ENCODE measurements around the gene TNFSF13B.
"Not testable (repeated sequence)": the region's sequence is repeated elsewhere in the genome, so short reads cannot be mapped to it uniquely, and the experiment has no call there.

Gene TNFSF13B

DNA sequence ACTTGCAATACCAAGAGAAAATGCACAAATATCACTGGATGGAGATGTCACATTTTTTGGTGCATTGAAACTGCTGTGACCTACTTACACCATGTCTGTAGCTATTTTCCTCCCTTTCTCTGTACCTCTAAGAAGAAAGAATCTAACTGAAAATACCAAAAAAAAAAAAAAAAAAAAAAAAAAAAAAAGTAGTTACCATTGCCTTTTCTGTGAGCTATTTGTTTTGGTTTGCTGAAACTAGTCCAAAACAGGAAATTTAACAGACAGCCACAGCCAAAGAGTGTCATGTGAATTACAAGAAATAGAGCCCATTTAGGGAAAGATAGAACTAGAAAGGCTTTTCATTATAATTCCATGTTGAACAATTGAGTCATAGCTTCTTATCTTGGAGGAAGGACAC is 37.3 kb downstream of the TNFSF13B start:
- no peak overlapping the region for H3K4me3 ChIP-seq (ENCODE audit: low read depth, low read length)
- no peaks in the 10 kb centered on the region for H3K36me3 ChIP-seq (replicated peaks)
- H3K27me3 ChIP-seq (replicated peaks): no peaks in the 10 kb centered on the region
- TF ChIP-seq, protein P1, sequence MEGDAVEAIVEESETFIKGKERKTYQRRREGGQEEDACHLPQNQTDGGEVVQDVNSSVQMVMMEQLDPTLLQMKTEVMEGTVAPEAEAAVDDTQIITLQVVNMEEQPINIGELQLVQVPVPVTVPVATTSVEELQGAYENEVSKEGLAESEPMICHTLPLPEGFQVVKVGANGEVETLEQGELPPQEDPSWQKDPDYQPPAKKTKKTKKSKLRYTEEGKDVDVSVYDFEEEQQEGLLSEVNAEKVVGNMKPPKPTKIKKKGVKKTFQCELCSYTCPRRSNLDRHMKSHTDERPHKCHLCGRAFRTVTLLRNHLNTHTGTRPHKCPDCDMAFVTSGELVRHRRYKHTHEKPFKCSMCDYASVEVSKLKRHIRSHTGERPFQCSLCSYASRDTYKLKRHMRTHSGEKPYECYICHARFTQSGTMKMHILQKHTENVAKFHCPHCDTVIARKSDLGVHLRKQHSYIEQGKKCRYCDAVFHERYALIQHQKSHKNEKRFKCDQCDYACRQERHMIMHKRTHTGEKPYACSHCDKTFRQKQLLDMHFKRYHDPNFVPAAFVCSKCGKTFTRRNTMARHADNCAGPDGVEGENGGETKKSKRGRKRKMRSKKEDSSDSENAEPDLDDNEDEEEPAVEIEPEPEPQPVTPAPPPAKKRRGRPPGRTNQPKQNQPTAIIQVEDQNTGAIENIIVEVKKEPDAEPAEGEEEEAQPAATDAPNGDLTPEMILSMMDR (IDR thresholded peaks at IDR 0.05; ENCODE audit: low read depth, low read length, missing control alignments): no peak
- in situ Hi-C loops (cut with HindIII; ENCODE audit: low pct_ligation_motif_present, low sequenced_read_pairs): no loop called here
- no peak for DNase-seq
- H3K27ac ChIP-seq: no peak overlapping the region

DNA sequence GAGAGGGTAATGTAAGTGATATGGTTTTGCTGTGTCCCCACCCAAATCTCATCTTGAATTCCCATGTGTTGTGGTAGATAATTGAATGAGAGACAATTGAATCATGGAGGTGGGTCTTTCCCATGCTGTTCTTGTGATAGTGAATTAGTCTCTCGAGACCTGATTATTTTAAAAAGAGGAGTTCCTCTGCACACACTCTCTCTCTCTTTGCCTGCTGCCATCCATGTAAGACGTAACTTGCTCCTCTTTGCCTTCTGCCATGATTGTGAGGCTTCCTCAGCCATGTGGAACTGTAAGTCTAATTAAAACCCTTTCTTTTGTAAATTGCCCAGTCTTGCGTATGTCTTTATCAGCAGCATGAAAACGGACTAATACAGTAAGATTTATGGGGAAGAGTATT is 42.1 kb downstream of the TNFSF13B start:
- H3K4me3 ChIP-seq (ENCODE audit: low read depth, low read length); H3K27ac ChIP-seq; in situ Hi-C loops (cut with HindIII; ENCODE audit: low pct_ligation_motif_present, low sequenced_read_pairs); H3K36me3 ChIP-seq (replicated peaks); DNase-seq; H3K27me3 ChIP-seq (replicated peaks): not testable (repeated sequence)

DNA sequence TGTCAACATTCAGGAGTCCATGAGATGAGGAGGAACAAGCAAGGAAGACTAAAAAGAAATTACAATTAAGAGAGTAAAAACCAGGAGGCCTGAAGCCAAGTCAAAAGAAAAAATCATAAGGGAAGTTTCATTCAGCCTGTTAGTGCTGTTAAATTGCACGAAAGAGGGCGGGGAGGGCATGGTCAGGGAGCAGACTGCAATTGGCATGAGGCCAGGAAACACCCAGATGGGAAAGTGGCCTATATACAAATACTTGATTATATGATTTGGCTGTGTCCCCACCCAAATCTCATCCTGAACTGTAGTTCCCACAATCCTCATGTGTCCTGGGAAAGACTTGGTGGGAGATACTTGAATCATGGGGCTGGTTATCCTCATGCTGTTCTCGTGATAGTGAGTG is 43.9 kb downstream of the TNFSF13B start:
- in situ Hi-C loops (cut with HindIII; ENCODE audit: low pct_ligation_motif_present, low sequenced_read_pairs): no loop called here
- TF ChIP-seq, protein P1 (IDR thresholded peaks at IDR 0.05; ENCODE audit: low read depth, low read length, missing control alignments): no peak

DNA sequence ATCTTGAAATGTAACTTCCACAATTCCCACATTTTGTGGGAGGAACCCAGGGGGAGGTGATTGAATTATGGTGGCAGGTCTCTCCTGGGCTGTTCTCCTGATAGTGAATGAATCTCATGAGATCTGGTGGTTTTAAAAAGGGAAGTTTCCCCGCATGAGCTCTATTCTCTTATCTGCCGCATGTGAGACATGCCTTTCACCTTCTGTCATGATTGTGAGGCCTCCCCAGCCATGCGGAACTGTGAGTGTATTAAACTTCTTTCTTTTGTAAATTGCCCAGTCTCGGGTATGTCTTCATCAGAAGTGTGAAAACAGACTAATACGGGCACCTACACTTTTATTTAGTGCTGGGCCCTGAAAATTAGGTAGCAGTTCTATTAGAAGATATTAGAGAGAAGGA is 45.8 kb downstream of the TNFSF13B start:
- no peak for DNase-seq
- H3K27ac ChIP-seq: no peak overlapping the region
- H3K36me3 ChIP-seq (replicated peaks): no peaks in the 10 kb centered on the region
- no peak overlapping the region for H3K4me3 ChIP-seq (ENCODE audit: low read depth, low read length)
- in situ Hi-C loops (cut with HindIII; ENCODE audit: low pct_ligation_motif_present, low sequenced_read_pairs): no loop called here
- no peaks in the 10 kb centered on the region for H3K27me3 ChIP-seq (replicated peaks)
- TF ChIP-seq, protein P1 (IDR thresholded peaks at IDR 0.05; ENCODE audit: low read depth, low read length, missing control alignments): no peak

More for the DNA sequence above, 43.9 kb downstream of the TNFSF13B start:
- Histone ChIP-seq H3K4me3 (ENCODE audit: low read depth, low read length) (no peak overlapping the region), H3K27me3 (replicated peaks) (no peaks in the 10 kb centered on the region), H3K27ac (no peak overlapping the region), H3K36me3 (replicated peaks) (no peaks in the 10 kb centered on the region)
- no peak for DNase-seq

DNA sequence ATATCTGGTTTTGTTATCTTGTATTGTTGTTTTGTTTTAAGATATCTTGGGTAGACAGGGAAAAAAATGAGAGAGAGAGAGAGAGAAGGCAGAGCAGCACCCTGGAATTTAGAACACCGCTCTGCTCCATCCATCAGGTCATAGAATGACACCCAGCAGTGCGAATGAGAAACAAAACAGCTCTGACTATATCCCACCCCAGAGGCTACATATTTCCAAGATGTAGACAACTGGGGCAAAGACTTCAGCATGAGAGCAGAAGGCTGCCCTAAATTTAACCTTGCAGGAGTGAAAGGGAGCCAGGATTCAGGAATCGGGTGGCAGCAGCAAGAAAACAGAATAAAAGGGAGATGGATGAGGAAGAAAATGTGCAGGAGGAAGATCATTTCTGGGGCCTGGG is 46.5 kb downstream of the TNFSF13B start:
- H3K36me3 ChIP-seq (replicated peaks): no peaks in the 10 kb centered on the region
- TF ChIP-seq, protein P1 (IDR thresholded peaks at IDR 0.05; ENCODE audit: low read depth, low read length, missing control alignments): no peak
- in situ Hi-C loops (cut with HindIII; ENCODE audit: low pct_ligation_motif_present, low sequenced_read_pairs): no loop called here
- no peak overlapping the region for H3K27ac ChIP-seq
- no peak overlapping the region for H3K4me3 ChIP-seq (ENCODE audit: low read depth, low read length)
- DNase-seq: peak; percentile 11
- no peaks in the 10 kb centered on the region for H3K27me3 ChIP-seq (replicated peaks)

DNA sequence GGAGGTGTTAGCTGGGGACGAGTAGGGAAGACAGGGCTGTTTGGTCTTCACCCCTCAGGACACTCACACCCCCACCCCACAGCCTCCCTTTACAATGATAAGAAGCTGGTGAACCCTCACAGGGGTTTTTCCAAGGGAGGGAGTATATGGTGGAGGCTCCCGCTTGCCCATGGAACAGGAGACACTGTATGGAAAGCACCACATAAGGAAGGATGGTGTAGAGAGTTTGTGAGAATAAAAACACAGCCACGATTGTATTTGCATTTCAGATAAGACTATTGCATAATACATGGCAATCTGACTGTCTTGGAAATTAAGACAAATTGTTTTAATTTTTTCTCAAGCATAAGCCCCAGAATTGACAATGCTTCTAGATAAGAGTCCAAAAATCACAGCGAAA is 46.9 kb downstream of the TNFSF13B start:
- no peaks in the 10 kb centered on the region for H3K36me3 ChIP-seq (replicated peaks)
- no peaks in the 10 kb centered on the region for H3K27me3 ChIP-seq (replicated peaks)
- in situ Hi-C loops (cut with HindIII; ENCODE audit: low pct_ligation_motif_present, low sequenced_read_pairs): no loop called here
- TF ChIP-seq, protein P1 (IDR thresholded peaks at IDR 0.05; ENCODE audit: low read depth, low read length, missing control alignments): no peak
- no peak overlapping the region for H3K4me3 ChIP-seq (ENCODE audit: low read depth, low read length)
- H3K27ac ChIP-seq: no peak overlapping the region
- DNase-seq: no peak
